Endothelial cell of umbilical vein (primary cell): ENCODE measurements around the gene STARD3NL.

Experiments used
- POLR2AphosphoS5 ChIP-seq: IDR thresholded peaks from 2 replicates; pipeline ENCODE4 v1.6.1; 2012; ENCODE audit warnings: low read depth, mild to moderate bottlenecking, control low read depth, low read length, moderate library complexity; ENCODE audit not compliant: insufficient read depth
- TF ChIP-seq, protein P1 (sequence below), 2 donors: IDR thresholded peaks; 1 replicate in 1 of 2; 2 replicates in 1 of 2; pipeline ENCODE4 v1.5.1; 2011; ENCODE audit warnings: low read length in 2 of 2, mild to moderate bottlenecking in 2 of 2, moderate library complexity in 2 of 2, control low read depth in 1 of 2, inconsistent platforms in 1 of 2, low read depth in 1 of 2; ENCODE audit not compliant: insufficient read depth in 1 of 2; ENCODE audit errors: extremely low read depth in 1 of 2

DNA sequence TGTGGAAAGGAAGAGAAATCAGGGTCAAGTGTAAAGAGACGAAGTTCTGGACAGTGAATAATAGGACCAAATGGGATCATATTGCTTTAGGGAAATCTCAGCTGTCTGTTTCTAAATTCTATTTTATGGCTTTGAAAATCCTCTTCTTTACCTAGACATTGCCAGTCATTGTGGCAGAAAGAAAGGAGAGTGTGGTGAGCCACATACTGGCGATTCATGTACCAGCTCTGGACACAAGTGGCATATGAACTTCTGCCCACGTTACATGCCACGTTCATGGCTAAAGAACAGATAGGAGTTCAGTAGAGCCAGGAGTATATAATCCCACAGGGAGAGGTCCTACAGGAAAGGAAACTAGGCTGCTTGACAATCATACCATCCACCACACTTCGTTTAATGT lies 28.0 kb downstream of the STARD3NL start:
- TF ChIP-seq, protein P1, sequence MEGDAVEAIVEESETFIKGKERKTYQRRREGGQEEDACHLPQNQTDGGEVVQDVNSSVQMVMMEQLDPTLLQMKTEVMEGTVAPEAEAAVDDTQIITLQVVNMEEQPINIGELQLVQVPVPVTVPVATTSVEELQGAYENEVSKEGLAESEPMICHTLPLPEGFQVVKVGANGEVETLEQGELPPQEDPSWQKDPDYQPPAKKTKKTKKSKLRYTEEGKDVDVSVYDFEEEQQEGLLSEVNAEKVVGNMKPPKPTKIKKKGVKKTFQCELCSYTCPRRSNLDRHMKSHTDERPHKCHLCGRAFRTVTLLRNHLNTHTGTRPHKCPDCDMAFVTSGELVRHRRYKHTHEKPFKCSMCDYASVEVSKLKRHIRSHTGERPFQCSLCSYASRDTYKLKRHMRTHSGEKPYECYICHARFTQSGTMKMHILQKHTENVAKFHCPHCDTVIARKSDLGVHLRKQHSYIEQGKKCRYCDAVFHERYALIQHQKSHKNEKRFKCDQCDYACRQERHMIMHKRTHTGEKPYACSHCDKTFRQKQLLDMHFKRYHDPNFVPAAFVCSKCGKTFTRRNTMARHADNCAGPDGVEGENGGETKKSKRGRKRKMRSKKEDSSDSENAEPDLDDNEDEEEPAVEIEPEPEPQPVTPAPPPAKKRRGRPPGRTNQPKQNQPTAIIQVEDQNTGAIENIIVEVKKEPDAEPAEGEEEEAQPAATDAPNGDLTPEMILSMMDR (IDR thresholded peaks at IDR 0.05; ENCODE audit: extremely low read depth in 1 of 2, insufficient read depth in 1 of 2, low read depth in 1 of 2, low read length in 2 of 2): no peak
- no peak for TF ChIP-seq POLR2AphosphoS5
